ENCODE measurements around the gene DAG1.

DAG1 gene

DNA sequence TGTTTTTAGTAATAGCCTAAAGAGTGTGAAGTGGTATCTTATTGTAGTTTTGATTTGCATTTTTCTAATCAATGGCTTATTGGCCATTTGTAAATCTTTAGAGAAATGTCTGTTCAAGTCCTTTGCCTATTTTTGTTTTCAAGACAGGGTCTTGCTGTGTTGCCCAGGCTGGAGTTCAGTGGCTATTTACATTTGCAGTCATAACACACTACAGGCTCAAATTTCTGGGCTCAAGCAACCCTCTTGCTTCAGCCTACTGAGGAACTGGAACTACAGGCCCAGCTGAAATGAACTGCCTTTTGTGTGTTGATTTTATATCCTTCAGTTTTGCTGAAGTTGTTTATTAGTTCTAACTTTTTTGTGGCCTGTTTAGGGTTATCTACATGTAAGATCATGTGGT is 112.1 kb downstream of the DAG1 start:
- DNase-seq: no peak
- H3K27ac ChIP-seq (ENCODE audit: insufficient read depth, low read length, poor library complexity, severe bottlenecking): no peak overlapping the region
- H3K4me1 ChIP-seq (ENCODE audit: control insufficient read depth, insufficient read depth, low read length, poor library complexity, severe bottlenecking): no peaks in the 10 kb centered on the region
- H3K36me3 ChIP-seq (ENCODE audit: control insufficient read depth, insufficient read depth, low read length): no peaks in the 10 kb centered on the region
- H3K27me3 ChIP-seq (replicated peaks; ENCODE audit: control insufficient read depth, insufficient read depth, low read length, poor library complexity, severe bottlenecking): no peaks in the 10 kb centered on the region
- H3K4me3 ChIP-seq (ENCODE audit: insufficient read depth, low read depth, low read length, poor library complexity, severe bottlenecking): no peak overlapping the region
- H3K9me3 ChIP-seq (ENCODE audit: control insufficient read depth, low read length): no peaks in the 10 kb centered on the region
